GM04503 (cell line): ENCODE measurements around the gene SNRNP25.

Source experiments
- DNase-seq: peaks from one replicate; pipeline ENCODE4 v3.0.0-alpha.2; 2012; ENCODE audit warnings: low read depth

The SNRNP25 gene

GRCh38 chr16:63998-64913, 10.6 kb downstream of the SNRNP25 start:
- no peak for DNase-seq

- DNase-seq: no peak
Observed at GRCh38 chr16:64914-65255, 11.3 kb downstream of the SNRNP25 start.

- no peak for DNase-seq
Observed at GRCh38 chr16:65745-66144, 12.1 kb downstream of the SNRNP25 start.

- no peak for DNase-seq
Observed at GRCh38 chr16:66309-67182, 12.9 kb downstream of the SNRNP25 start.

GRCh38 chr16:67183-67791, 13.7 kb downstream of the SNRNP25 start:
- no peak for DNase-seq

- DNase-seq: no peak
Observed at GRCh38 chr16:67884-68789, 14.5 kb downstream of the SNRNP25 start.

- no peak for DNase-seq
Observed at GRCh38 chr16:69181-69580, 15.6 kb downstream of the SNRNP25 start.

- no peak for DNase-seq
Observed at GRCh38 chr16:71210-71539, 17.5 kb downstream of the SNRNP25 start.

- no peak for DNase-seq
Observed at GRCh38 chr16:71540-72401, 18.1 kb downstream of the SNRNP25 start.

GRCh38 chr16:72561-73548, 19.2 kb downstream of the SNRNP25 start, which contains the start of gene RHBDF1:
Gene RHBDF1, minus strand, starts transcription at chr16:72631. Its CDS starts 7,616 bp downstream, at chr16:65015.
- no peak for DNase-seq

- DNase-seq: no peak
Observed at GRCh38 chr16:74051-74746, 20.6 kb downstream of the SNRNP25 start.

- no peak for DNase-seq
Observed at GRCh38 chr16:74747-75334, 21.2 kb downstream of the SNRNP25 start.

- no peak for DNase-seq
Observed at GRCh38 chr16:75580-76501, 22.2 kb downstream of the SNRNP25 start.

GRCh38 chr16:76535-77272, 23.1 kb downstream of the SNRNP25 start:
- no peak for DNase-seq

- DNase-seq: no peak
Observed at GRCh38 chr16:77273-77806, 23.7 kb downstream of the SNRNP25 start.

GRCh38 chr16:77807-78443, 24.3 kb downstream of the SNRNP25 start, which contains the start of gene MPG:
Gene MPG, plus strand, starts transcription at chr16:78225. Its CDS starts 85 bp downstream, at chr16:78310.
- DNase-seq: no peak
